ENCODE measurements around the gene RIMBP2.

Gene RIMBP2

GRCh38 chr12:130435331-130435730, 280.8 kb downstream of the RIMBP2 start:
- DNase-seq, result no peak

GRCh38 chr12:130434560-130434959, 281.5 kb downstream of the RIMBP2 start:
- no peak for DNase-seq

- DNase-seq, result no peak
Observed at GRCh38 chr12:130433834-130434233, 282.3 kb downstream of the RIMBP2 start.

GRCh38 chr12:130433411-130433810, 282.7 kb downstream of the RIMBP2 start:
- no peak for DNase-seq

GRCh38 chr12:130431176-130431575, 284.9 kb downstream of the RIMBP2 start:
- no peak for DNase-seq

- DNase-seq, result no peak
Observed at GRCh38 chr12:130429656-130430505, 286.2 kb downstream of the RIMBP2 start.

- DNase-seq, result no peak
Observed at GRCh38 chr12:130428116-130428515, 288.0 kb downstream of the RIMBP2 start.

- DNase-seq, result no peak
Observed at GRCh38 chr12:130427381-130427887, 288.7 kb downstream of the RIMBP2 start.

GRCh38 chr12:130425698-130426245, 290.3 kb downstream of the RIMBP2 start:
- no peak for DNase-seq

GRCh38 chr12:130424858-130425697, 291.0 kb downstream of the RIMBP2 start:
- DNase-seq, result no peak

- no peak for DNase-seq
Observed at GRCh38 chr12:130423991-130424857, 291.9 kb downstream of the RIMBP2 start.

GRCh38 chr12:130423136-130423535, 293.0 kb downstream of the RIMBP2 start:
- no peak for DNase-seq

GRCh38 chr12:130422676-130423075, 293.4 kb downstream of the RIMBP2 start:
- no peak for DNase-seq

- no peak for DNase-seq
Observed at GRCh38 chr12:130421896-130422295, 294.2 kb downstream of the RIMBP2 start.

- DNase-seq, result no peak
Observed at GRCh38 chr12:130420071-130420470, 296.0 kb downstream of the RIMBP2 start.

GRCh38 chr12:130419116-130419515, 297.0 kb downstream of the RIMBP2 start:
- DNase-seq, result no peak

- DNase-seq, result no peak
Observed at GRCh38 chr12:130418251-130418650, 297.8 kb downstream of the RIMBP2 start.

GRCh38 chr12:130414381-130414780, 301.7 kb downstream of the RIMBP2 start:
- DNase-seq, result no peak

GRCh38 chr12:130413909-130414308, 302.2 kb downstream of the RIMBP2 start:
- no peak for DNase-seq

GRCh38 chr12:130412384-130412783, 303.7 kb downstream of the RIMBP2 start:
- no peak for DNase-seq

GRCh38 chr12:130405332-130405731, 310.8 kb downstream of the RIMBP2 start:
- no peak for DNase-seq

GRCh38 chr12:130401703-130402102, 314.4 kb downstream of the RIMBP2 start:
- no peak for DNase-seq
